ENCODE data around the gene SACM1L.

GRCh38 chr3:45794660-45795059, 105.5 kb downstream of the SACM1L start:
- TF ChIP-seq TAF1 (IDR thresholded peaks at IDR 0.05; ENCODE audit: borderline replicate concordance, insufficient read depth, low read length) (no peak), REST (IDR thresholded peaks at IDR 0.05; ENCODE audit: insufficient read depth in 1 of 2, low read depth in 2 of 2, low read length in 2 of 2) (no peak), SIN3A (IDR thresholded peaks at IDR 0.05; ENCODE audit: borderline replicate concordance, insufficient read depth, low read length) (no peak)

Data from PFSK-1 (cell line).